GM19025 (cell line): Measurements from ENCODE around the gene MICU2.

Experiments
- ATAC-seq: cut with Tn5 transposase; IDR thresholded peaks from one replicate; pipeline ENCODE4 v1.9.1; 2021; ENCODE audit warnings: mild to moderate bottlenecking, low read depth, moderate library complexity; ENCODE audit not compliant: unreplicated experiment

Gene MICU2

GRCh38 chr13:21548577-21548976 is 55.4 kb downstream of the MICU2 start:
- no peak for ATAC-seq

GRCh38 chr13:21546372-21546771 is 57.6 kb downstream of the MICU2 start:
- ATAC-seq, result no peak

- ATAC-seq, result no peak
Observed at GRCh38 chr13:21544515-21544914, 59.5 kb downstream of the MICU2 start.

GRCh38 chr13:21542563-21542962 is 61.4 kb downstream of the MICU2 start:
- no peak for ATAC-seq

GRCh38 chr13:21541980-21542379 is 62.0 kb downstream of the MICU2 start:
- ATAC-seq, result no peak

GRCh38 chr13:21541271-21541670 is 62.7 kb downstream of the MICU2 start:
- ATAC-seq, result no peak

- no peak for ATAC-seq
Observed at GRCh38 chr13:21539687-21540086, 64.3 kb downstream of the MICU2 start.

- ATAC-seq, result no peak
Observed at GRCh38 chr13:21538753-21539152, 65.2 kb downstream of the MICU2 start.

- no peak for ATAC-seq
Observed at GRCh38 chr13:21538280-21538679, 65.7 kb downstream of the MICU2 start.

GRCh38 chr13:21537105-21537504 is 66.9 kb downstream of the MICU2 start:
- no peak for ATAC-seq

- ATAC-seq, result no peak
Observed at GRCh38 chr13:21534760-21535159, 69.2 kb downstream of the MICU2 start.

GRCh38 chr13:21531455-21531854 is 72.5 kb downstream of the MICU2 start:
- no peak for ATAC-seq

- no peak for ATAC-seq
Observed at GRCh38 chr13:21530656-21531055, 73.3 kb downstream of the MICU2 start.

GRCh38 chr13:21529146-21529893 is 74.7 kb downstream of the MICU2 start:
- no peak for ATAC-seq

GRCh38 chr13:21528616-21529015 is 75.4 kb downstream of the MICU2 start:
- no peak for ATAC-seq

GRCh38 chr13:21526707-21527540 is 77.0 kb downstream of the MICU2 start:
- no peak for ATAC-seq

- ATAC-seq, result no peak
Observed at GRCh38 chr13:21522847-21523246, 81.1 kb downstream of the MICU2 start.

GRCh38 chr13:21522130-21522529 is 81.8 kb downstream of the MICU2 start:
- ATAC-seq, result no peak

- ATAC-seq, result no peak
Observed at GRCh38 chr13:21518617-21519144, 85.3 kb downstream of the MICU2 start.

GRCh38 chr13:21517576-21517975 is 86.4 kb downstream of the MICU2 start:
- no peak for ATAC-seq

GRCh38 chr13:21516805-21517204 is 87.2 kb downstream of the MICU2 start:
- ATAC-seq, result no peak

- ATAC-seq, result no peak
Observed at GRCh38 chr13:21511849-21512248, 92.1 kb downstream of the MICU2 start.
